OCI-LY3 (cell line): Measurements from ENCODE around the gene SFI1.
"Not testable (repeated sequence)": the region's sequence is repeated elsewhere in the genome, so short reads cannot be mapped to it uniquely, and the experiment has no call there.

Experiments used
- CTCF ChIP-seq: fragments of 200-600, 300-600 bp; sonication (generic); IDR thresholded peaks from 2 replicates; pipeline ENCODE4 v1.5.1; 2014; ENCODE audit warnings: antibody characterized with exemption, low read length, low read depth
- EZH2phosphoT487 ChIP-seq: fragments of 200-600 bp; shearing (Covaris generic); IDR thresholded peaks from 2 replicates; pipeline ENCODE4 v1.6.1; 2018; ENCODE audit warnings: antibody characterized with exemption, mixed run types, low read depth

DNA sequence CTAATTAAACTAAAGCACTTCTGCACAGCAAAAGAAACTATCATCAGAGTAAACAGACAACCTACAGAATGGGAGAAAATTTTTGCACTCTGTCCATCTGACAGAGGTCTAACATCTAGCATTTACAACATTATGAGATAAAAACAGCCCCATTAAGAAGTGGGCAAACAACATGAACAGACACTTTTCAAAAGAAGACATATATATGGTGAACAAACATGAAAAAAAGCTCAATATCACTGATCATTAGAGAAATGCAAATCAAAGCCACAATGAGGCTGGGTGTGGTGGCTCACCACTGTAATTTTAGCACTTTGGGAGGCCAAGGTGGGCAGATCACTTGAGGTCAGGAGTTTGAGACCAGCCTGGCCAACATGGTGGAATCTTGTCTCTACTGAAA lies 11.2 kb downstream of the SFI1 start:
- not testable (repeated sequence) for TF ChIP-seq CTCF, EZH2phosphoT487
